Epithelial cell of prostate (primary cell): ENCODE data around the gene KDM7A.
A peak's percentile ranks its signal among the peaks of the same experiment; 100 is the strongest.
"Not testable (repeated sequence)": the region's sequence is repeated elsewhere in the genome, so short reads cannot be mapped to it uniquely, and the experiment has no call there.

Experiments used
- DNase-seq: peaks from one replicate; pipeline ENCODE4 v3.0.0-alpha.2; 2011; ENCODE audit warnings: low read depth, low spot score
- H3K27ac ChIP-seq: fragments of 450-650 bp; 2 replicates; pipeline ENCODE4 v1.5.1; 2017; ENCODE audit warnings: mild to moderate bottlenecking

KDM7A gene

DNA sequence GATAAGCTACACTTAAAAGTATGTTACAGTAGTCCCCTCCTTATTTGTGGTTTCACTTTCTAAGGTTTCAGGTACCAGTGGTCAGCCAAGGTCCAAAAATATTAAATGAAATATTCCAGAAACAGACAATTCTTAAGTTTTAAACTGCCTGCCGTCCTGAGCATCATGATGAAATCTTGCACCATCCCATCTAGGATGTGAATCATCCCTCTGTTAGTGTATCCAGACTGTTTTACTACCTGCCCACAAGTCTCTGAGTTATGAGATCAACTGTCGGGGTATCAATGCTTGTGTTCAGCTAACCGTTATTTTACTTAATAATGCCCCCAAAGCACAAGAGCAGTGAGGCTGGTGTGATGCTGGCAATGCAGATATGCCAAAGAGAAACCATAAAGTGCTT, 11.4 kb downstream of the KDM7A start:
- peak; percentile 37 for DNase-seq
- peak overlapping the region; percentile 78 for H3K27ac ChIP-seq

DNA sequence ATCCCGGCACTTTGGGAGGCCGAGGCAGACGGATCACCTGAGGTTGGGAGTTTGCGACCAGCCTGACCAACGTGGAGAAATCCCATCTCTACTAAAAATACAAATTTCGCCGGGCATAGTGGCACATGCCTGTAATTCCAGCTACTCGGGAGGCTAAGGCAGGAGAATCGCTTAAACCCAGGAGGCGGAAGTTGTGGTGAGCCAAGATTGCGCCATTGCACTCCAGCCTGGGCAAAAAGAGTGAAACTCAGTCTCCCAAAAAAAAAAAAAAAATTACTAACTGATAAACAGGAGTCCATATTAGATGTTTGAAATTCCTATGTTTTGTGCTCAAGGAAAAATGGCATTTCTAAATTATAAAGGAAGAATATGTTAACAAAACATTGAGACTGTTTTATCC, 14.7 kb downstream of the KDM7A start:
- H3K27ac ChIP-seq, DNase-seq: not testable (repeated sequence)

DNA sequence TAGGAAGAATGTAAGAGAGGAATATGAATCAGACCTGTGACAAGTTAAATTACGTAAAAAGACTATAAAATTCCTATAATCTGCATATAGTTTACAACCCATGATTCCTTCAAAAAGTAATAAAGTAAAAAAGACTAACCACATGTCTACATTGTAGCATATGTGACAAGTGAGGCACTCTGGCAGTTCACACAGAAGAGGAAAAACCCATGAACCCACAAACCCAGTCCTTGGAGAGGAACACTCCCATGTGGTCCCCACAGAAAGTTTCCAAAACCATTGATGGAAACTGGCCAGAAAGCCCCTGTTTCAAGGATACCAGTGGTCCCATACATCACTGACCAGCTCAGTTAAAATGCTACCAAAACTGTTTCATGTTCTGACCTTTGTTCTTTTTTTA, 15.7 kb downstream of the KDM7A start:
- DNase-seq: no peak
- no peak overlapping the region for H3K27ac ChIP-seq

DNA sequence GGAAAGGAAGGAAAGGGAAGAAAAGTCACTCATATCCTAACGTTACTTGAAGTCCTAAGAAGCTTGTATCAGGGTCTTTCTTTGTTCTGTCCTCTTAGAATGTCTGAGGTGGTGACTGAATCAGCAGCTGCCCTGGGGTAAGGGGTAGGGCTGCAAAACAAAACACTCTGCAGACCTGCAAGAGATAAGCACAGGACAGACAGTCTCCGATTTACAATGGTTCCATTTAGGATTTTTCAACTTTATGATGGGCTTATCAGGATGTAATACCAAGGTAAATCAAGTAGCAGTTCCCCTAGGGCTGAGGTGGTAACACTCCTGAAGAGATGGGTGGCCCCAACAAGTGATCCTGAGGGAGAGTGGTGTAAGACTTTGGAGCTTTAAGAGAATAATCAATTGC, 16.5 kb downstream of the KDM7A start:
- no peak for DNase-seq
- no peak overlapping the region for H3K27ac ChIP-seq

DNA sequence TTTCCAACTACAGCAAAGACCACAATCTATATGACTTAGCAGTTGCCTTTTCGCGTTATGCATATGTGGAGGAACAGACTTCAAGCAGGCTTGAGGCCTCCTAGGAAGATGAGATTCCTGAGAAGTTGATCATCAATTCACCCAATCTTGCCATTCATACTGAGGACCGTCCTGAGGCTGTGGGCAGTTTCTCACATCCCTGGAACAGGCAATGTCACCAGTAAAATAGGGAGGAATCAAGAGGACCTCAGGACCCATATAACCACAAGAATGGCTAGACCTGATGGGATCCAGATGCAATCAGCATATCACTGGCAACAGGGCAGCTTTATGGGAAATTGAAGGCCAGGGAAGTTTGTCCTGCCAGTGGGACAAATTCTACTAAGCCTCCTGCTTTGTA, 17.3 kb downstream of the KDM7A start:
- DNase-seq: no peak
- no peak overlapping the region for H3K27ac ChIP-seq

DNA sequence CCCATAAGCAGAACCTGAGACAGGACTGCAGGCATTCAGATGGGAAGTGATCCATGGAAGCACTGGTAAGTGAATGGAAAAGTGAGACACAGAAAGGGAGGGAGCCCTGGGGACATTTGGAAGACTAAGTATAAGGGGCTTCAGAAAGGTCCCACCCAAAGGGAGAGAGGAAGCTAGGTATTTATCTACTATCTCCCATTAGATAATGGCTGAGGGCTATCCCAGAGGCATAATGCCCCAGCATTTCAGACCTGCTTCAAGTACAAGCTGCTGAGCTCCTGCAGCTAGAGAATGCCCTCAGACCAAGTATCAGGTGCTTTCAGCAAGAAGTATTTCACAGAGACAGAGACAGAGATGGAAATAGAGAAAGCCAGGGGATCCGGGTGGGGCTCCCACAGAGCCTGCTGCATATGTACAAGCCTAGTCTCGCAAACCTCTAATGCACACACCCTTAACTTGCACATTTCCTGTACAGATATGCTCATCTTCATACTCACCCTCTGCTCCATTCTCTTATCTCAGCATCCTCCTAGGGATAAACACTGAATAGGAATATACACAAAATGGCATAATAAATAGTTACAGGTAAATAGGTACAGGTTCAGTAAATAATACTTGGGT, 20.2 kb downstream of the KDM7A start:
- H3K27ac ChIP-seq: no peak overlapping the region
- no peak for DNase-seq

DNA sequence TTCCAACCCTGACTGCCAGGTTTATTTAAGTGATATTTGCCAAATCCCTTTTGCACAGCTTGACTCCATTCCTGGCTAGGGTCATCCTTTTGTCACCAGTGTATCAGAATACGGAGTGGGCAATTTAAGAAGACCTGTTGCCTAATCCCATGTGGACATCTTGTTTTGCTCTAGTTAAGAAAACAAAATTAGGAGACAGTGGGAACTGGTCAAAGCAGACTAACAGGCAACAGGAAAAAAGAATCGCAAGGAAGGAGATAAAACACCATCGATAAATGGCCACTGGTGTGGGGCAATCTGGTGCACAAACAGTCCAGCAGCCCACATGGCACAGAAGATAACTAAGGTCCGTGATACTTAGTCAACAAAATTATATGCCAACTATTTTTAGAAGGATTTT, 21.4 kb downstream of the KDM7A start:
- DNase-seq: no peak
- no peak overlapping the region for H3K27ac ChIP-seq

DNA sequence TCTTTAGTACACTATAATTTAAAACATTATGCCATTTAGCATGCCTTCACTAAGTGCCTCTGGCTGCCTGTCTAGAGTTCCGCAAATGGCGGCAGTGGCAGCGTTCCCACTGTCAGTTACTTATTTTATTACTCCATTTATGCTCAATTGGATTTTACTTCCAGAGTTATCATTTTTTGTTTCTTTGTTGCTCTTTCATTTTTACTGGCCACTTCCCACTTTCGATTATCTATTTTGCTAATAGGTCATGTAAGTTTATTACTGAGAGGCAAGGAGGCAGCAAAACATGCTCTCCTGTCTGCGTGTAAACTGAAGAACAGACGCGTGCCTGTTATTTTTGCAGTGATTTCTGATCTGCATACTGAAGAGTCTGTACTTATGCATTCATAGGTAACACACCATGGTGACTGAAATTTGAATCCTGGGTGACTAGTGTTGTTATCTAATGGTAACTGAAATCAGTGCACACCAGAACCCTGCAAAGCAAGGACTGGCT, 23.1 kb downstream of the KDM7A start:
- DNase-seq: no peak
- H3K27ac ChIP-seq: no peak overlapping the region

DNA sequence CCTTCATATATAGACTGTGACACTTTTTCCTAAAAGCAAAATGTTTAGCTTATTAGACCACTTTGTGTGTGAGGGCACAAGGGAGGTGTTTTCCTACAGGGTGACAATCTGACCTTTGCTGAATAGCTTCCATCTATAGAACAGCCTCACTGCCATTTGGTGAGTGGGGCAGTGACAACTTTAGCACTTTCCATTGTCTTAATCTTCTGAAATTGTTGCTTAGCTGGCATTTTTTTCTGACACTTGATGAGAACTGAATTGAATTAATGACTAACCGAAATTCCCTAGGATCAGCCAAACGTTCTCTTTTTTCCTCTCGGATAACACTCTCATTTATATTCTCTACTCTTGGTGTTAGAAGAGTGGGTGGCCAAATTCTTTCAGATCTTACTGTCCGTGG, 30.2 kb downstream of the KDM7A start:
- DNase-seq: no peak
- no peak overlapping the region for H3K27ac ChIP-seq

DNA sequence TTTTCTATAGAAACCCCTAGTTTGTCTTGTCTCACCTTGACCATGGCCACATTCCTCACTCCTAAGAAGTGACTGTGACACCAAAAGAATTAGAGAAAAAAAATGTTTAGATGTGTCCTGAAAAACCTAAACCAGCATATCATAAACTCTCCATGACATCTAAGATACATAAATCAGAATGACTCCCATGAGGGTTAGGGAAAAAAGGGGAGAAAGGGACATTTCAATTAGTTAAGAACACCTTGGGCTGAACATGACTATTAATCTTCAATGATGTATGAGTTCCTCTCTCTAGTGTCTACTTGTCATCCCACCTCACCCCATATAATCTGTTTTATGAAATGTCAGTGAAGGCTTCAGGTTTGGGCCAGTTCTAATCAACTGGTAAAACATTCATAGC, 31.1 kb downstream of the KDM7A start:
- no peak for DNase-seq
- no peak overlapping the region for H3K27ac ChIP-seq

DNA sequence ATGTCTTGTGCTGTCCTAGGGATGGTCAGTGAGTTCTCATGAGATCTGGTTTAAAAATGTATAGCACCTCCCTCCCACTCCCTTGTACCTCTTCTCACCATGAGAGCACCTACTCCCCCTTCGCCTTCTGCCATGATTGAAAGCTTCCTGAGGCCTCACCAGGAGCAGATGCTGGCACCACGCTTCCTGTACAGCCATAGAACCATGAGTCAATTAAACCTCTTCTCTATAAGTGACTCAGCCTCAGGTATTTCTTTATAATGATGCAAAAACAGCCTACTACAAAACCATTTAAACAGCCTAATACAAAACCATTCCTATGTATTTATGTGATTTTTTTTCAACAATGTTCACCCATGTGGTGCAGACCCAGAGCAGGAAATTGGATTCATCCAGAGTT, 32.0 kb downstream of the KDM7A start:
- no peak overlapping the region for H3K27ac ChIP-seq
- no peak for DNase-seq

DNA sequence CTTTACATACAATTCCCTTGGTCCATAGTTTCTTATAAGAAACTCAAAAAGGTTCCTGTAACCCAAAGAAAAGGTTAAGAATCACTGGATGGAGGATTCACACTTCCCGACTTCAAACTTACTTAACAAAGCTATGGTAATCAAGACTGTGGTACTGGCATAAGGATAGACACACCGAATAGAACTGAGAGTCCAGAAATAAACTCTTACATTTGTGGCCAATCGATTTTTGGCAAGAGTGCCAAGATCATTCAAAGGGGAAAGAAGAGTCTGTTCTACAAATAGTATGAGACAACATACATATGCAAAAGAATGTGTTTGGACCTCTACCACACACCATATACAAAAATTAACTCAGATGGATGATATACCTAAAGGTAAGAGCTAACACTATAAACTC, 32.8 kb downstream of the KDM7A start:
- DNase-seq: no peak
- no peak overlapping the region for H3K27ac ChIP-seq

DNA sequence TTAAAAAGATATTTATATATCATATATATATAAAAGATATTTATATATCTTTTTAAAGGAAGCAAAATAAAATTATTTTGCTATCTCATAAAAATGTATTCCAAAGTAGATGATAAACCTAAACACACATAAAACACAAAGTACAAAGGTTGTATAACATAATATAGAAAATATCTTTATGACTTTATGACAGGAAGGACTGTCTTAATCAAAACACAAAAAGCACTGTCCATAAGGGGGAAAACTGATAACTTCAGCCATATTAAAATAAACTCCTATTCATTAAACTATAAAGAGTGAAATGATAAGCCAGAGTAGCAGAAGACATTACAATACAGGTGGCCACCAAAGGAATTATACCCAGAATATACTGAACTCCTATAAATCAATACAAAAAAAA, 34.8 kb downstream of the KDM7A start:
- DNase-seq: no peak
- no peak overlapping the region for H3K27ac ChIP-seq

DNA sequence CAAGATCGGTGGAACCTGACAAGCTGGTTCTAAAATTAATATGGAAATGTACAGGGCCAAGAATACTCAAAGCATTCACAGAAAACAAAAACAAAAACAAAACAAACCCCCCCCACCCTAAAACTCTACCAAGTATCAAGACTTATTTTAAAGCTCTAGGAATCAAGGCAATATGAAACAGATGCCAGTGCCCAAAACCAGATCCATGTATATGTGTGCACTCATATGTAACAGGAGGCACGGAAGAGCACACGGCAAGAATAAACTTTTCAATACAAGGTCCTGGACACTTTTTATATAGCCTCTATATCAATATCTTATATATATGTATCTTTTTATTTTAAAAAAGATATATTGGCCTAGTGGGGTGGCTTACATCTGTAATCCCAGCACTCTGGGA, 35.5 kb downstream of the KDM7A start:
- DNase-seq: no peak
- no peak overlapping the region for H3K27ac ChIP-seq

DNA sequence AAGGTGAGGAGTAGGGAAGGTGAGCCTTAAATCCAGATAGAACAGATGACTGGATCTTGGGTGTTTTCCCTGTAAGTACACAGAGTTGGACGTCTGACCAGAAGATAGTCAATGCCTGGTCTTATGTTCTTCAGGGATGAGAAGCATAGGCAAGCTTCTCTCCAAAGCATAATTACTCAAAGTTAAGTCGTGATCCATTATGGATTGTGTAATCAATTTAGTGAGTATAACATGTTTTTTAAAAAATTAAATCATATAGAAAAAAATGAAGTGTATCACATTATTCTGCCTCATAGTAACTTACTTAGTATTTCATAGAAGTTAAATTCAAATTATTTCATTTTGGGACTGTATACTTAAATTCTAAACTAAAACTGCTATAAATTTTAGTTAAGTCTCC, 39.7 kb downstream of the KDM7A start:
- no peak for DNase-seq
- H3K27ac ChIP-seq: no peak overlapping the region

DNA sequence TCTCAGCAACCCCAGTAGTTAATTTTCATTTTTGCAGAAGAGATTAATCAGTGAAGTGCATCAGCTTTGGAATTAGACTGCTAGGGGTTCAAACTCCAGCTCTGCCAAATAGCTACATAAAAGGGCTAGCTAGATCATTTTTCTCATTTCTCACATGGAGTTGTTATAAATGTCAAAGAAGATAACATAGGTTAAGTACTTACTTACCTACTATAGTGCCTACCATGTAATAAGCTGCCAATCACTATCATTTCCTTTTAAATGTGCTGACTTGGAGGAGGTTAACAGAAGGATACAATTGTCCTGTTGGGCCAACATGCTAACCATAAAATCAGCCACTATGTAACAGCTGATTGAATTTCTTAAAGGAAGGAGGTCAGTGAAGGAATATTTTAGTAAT, 40.7 kb downstream of the KDM7A start:
- H3K27ac ChIP-seq: no peak overlapping the region
- DNase-seq: no peak

DNA sequence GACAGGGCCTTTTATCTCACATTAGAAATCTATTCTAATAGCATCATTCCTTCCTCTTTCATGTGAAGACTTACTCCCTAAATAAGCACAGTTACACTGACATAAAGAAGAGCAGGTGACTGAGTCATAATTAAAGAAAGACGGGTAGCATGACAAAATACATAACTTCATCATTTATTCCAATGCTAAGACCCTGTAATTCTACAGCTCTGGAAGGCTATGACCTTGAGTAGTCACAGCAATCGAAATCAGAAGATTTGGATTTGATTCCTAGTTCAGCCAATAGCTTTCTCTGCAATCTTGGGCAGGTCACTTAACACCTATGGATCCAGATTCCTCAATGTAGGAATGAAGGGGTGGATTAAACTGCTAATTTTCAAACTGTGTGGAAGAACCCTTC, 42.7 kb downstream of the KDM7A start:
- no peak overlapping the region for H3K27ac ChIP-seq
- DNase-seq: no peak

DNA sequence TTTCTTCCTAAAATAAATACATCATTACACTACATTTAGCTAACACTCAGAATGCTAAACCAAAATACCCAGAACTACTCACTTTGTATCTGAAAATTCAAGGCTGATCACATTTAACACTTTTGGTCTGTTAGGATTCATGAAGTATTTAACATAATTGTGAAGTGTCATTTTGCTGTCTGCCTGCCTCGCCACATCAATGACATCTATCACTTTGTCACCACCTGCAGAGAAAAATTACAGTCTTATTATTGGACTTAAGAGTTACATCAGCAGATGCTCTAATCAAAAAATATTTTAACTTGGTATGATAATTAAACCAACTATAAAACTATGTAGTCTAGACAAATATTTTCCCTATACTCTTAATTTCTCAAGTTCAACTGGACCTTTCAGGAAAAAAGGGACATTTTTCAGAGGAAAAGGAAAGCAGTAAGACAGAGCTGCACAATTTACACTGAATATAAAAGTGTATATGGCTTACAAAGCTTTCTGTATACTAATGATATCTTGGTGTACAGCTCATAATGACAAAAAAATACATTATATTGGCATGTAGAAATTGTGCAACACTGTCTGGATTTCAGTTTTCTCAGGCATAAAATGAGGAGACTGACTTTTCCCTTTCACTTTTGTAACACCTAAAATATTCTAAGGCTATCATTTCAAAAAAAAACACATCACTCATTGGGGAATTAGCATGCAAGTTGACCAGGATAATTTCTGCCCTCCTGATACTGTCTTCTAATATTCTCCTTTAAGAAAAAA, 49.2 kb downstream of the KDM7A start:
- H3K27ac ChIP-seq: no peak overlapping the region
- no peak for DNase-seq

DNA sequence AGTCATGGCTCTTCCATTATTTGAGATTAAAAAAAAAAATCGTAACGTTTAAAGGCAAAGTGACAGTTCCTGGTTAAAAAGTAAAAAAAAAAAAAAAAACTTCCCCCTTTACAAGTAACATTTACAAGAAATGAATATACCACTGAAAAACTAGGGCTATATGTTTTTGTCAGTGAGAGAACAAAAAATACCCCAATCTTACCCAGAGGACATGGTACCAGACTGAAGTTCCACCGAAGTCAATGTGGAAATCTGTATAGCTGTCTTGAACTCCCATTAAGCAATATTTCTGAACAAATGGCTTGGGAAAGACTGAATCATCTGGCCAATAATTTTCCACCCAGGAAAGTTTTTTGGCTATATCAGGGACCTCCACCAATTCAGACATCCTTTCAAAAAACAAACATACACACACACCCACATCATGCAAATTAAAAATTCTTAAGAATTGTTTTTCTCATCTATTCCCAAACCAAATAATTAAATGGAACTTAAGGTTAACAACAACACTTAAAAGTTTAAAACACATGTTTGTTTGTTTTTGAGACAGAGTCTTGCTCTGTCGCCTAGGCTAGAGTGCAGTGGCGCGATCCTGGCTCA, 50.2 kb downstream of the KDM7A start:
- no peak for DNase-seq

DNA sequence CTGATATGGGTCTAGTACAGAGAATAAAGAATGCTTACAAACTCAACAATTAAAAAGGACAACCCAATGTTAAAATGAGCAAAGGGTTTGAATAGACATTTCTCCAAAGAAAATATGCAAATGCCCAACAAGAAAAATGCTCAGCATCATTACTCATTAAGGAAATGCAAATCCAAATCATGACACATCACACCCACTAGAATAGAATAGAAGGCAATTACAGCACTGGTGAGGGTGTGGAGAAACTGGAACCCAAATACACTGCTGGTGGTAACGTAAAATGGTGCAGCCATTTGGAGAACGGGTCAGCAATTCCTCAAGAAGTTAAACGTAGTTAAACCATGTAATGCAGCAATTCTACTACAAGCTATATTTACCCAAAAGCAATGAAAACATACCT, 53.8 kb downstream of the KDM7A start:
- DNase-seq: no peak
- no peak overlapping the region for H3K27ac ChIP-seq

More for the DNA sequence above, 50.2 kb downstream of the KDM7A start:
- no peak overlapping the region for H3K27ac ChIP-seq

DNA sequence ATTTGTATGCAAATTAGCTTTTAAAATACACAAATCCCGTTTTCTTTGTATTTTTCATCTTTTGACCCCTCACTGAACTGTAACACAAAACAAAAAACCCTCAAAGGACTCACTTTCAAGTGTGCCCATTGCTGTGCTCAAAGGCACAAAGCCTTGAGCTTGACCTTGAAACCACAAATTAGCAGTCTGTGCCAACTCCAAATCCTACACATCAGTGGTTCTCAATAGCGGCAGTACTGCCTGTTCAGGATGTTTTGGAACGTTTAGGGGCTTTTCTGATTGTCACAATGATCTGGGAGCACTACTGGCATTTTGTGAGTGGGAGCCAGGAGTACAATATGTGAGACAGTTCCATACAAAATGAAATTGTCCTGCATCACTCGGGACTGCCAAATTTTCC, 55.5 kb downstream of the KDM7A start:
- no peak overlapping the region for H3K27ac ChIP-seq
- DNase-seq: no peak

DNA sequence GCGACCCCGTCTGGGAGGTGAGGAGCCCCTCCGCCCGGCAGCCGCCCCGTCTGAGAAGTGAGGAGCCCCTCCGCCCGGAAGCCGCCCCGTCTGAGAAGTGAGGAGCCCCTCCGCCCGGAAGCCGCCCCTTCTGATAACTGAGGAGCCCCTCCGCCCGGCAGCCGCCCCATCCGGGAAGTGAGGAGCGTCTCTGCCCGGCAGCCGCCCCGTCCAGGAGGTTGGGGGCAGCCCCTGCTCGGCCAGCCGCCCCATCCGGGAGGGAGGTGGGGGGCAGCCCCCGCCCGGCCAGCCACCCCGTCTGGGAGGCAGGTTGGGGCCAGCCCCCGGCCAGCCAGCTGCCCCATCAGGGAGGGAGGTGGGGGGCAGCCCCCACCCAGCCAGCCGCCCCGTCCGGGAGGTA, 62.0 kb downstream of the KDM7A start:
- H3K27ac ChIP-seq, DNase-seq: not testable (repeated sequence)
